Measurements from ENCODE around the gene SPRR2B. TPM values are rescaled to one million over a fixed set of nuclear protein-coding genes. Genes with fewer than 3 reads are reported as not detected.

Gene SPRR2B
- total and polyA plus RNA-seq, 10 of the 15 experiments (the other 5 are each of a cell fraction or from before 2014, with no cell fraction given) = not detected

DNA sequence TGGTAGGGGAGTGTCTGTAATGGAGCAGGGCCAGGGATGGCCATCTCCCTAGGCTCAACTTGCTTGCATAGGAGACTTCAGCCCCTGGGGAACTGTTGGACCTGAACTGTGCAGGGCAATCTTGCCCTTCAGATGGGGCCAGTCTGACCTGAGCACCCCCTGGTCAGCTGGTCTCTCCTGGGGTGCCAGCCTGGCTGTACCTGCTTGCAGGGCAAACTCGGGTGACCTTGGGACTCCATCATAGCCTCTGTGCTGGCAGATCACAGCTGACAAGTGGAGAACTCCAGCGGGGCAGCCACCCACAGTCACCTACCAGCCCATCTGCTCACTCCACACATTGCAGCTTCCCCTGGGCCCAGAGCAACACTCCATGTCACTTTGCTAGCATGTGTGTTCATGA, 22.2 kb downstream of the SPRR2B start:
- POLR2A ChIA-PET = interaction anchor here (0.5 kb wide), 1 partner anchor 587 kb away, joined by 6 read pairs; no protein-coding TSS in a partner anchor
- H3K79me2 ChIP-seq (ENCODE audit: control insufficient read depth, insufficient read depth, low read length) = no peaks in the 10 kb centered on the region
- H3K27ac ChIP-seq (ENCODE audit: control insufficient read depth, insufficient read depth) = no peak overlapping the region
- H3K9me3 ChIP-seq (replicated peaks; ENCODE audit: control insufficient read depth, insufficient read depth, low read length) = no peaks in the 10 kb centered on the region
- no peak for FAIRE-seq
- H3K9ac ChIP-seq (ENCODE audit: control insufficient read depth, insufficient read depth, low read length) = no peak overlapping the region
- CTCF ChIA-PET = interaction anchor here (2.0 kb wide), 1 partner anchor 179 kb away, joined by 8 read pairs; no protein-coding TSS in a partner anchor
- peaks cover 0 to 3% of the 10 kb centered on the region in 2 experiments; a peak in 1 of 4 replicates for H3K27me3 ChIP-seq (replicated peaks in 1 of 2; ENCODE audit: control insufficient read depth in 2 of 2, insufficient read depth in 2 of 2, low read length in 1 of 2)
- H4K20me1 ChIP-seq (ENCODE audit: control insufficient read depth, insufficient read depth) = no peaks in the 10 kb centered on the region
- 27% methylated on average over 2 of the region's 2 CpGs for WGBS (ENCODE audit: insufficient coverage, insufficient replicate concordance, low lambda C conversion rate, missing lambda C conversion rate)
- no peak for ATAC-seq
- H3K36me3 ChIP-seq (ENCODE audit: control insufficient read depth in 2 of 2, insufficient read depth in 2 of 2, low read length in 1 of 2) = no peaks in the 10 kb centered on the region
- H3K4me3 ChIP-seq = no peak overlapping the region
- no peak for DNase-seq (ENCODE audit: low read depth, low spot score)
- H3K4me1 ChIP-seq (ENCODE audit: control insufficient read depth, insufficient read depth, low read length) = no peaks in the 10 kb centered on the region
- RAD21 ChIA-PET (ENCODE audit: unreplicated experiment) = no interaction called here
- intact Hi-C loops (cut with micrococcal nuclease; ENCODE audit: unreplicated experiment) = no loop called here
- SMC1A ChIA-PET (ENCODE audit: uncharacterized antibody, unreplicated experiment) = no interaction called here
- no peak overlapping the region for H3K4me2 ChIP-seq (ENCODE audit: control insufficient read depth, insufficient read depth)
- H2AFZ ChIP-seq (ENCODE audit: control insufficient read depth, low read depth, low read length) = no peak overlapping the region
- no TSS peak for BruUV-seq (replicated peaks)
- in situ Hi-C loops (cut with MboI) = no loop called here
- TF ChIP-seq ATF3 (IDR thresholded peaks at IDR 0.05; ENCODE audit: borderline replicate concordance, extremely low read depth, low read depth, low read length) = no peak
- no peak for TF ChIP-seq BCL3 (IDR thresholded peaks at IDR 0.05; ENCODE audit: borderline replicate concordance, insufficient read depth, low read depth, low read length, poor library complexity, severe bottlenecking)
- TF ChIP-seq, protein P1, sequence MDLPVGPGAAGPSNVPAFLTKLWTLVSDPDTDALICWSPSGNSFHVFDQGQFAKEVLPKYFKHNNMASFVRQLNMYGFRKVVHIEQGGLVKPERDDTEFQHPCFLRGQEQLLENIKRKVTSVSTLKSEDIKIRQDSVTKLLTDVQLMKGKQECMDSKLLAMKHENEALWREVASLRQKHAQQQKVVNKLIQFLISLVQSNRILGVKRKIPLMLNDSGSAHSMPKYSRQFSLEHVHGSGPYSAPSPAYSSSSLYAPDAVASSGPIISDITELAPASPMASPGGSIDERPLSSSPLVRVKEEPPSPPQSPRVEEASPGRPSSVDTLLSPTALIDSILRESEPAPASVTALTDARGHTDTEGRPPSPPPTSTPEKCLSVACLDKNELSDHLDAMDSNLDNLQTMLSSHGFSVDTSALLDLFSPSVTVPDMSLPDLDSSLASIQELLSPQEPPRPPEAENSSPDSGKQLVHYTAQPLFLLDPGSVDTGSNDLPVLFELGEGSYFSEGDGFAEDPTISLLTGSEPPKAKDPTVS (IDR thresholded peaks at IDR 0.05; ENCODE audit: low read depth, low read length) = no peak
- no peak for TF ChIP-seq CBFB (IDR thresholded peaks at IDR 0.05; ENCODE audit: low read depth)
- TF ChIP-seq ZNF592 (IDR thresholded peaks at IDR 0.05) = no peak
- no peak for TF ChIP-seq ZBTB11 (CRISPR knock-in tag; IDR thresholded peaks at IDR 0.05)
- no peak for TF ChIP-seq FOXM1 (IDR thresholded peaks at IDR 0.05; ENCODE audit: low read depth, low read length)
- TF ChIP-seq CHD4 (IDR thresholded peaks at IDR 0.05) = no peak
